H1 (cell line): ENCODE measurements around the gene ASCL5. TPM values are rescaled to one million over a fixed set of nuclear protein-coding genes. Genes with fewer than 3 reads are reported as not detected.

Source experiments
- CTCF ChIA-PET: fragments of 300-600 bp; sonication (Branson Sonifier 250); formaldehyde crosslinking; loops from one replicate; lab custom pipeline; 2021; ENCODE audit not compliant: partially characterized antibody; lab: Charles Lee
- POLR2A ChIA-PET: fragments of 300-600 bp; sonication (Branson Sonifier 250); formaldehyde crosslinking; loops from one replicate; lab custom pipeline; 2021; ENCODE audit warnings: inconsistent platforms; ENCODE audit not compliant: partially characterized antibody; lab: Charles Lee
- DNase-seq, 2 experiments: peaks; one replicate each; pipeline versions ENCODE4 v3.0.0 to v3.0.0-alpha.2; 2010 to 2022; ENCODE audit warnings: low spot score in 2 of 2, low read depth in 1 of 2, mixed read lengths in 1 of 2
- FAIRE-seq: peaks from 2 replicates; lab custom pipeline; 2011; peaks lifted over from hg19 to GRCh38; lab: Jason Lieb, UNC
- H2AFZ ChIP-seq: 2 replicates; pipeline ENCODE4 v1.8.1; 2012; ENCODE audit warnings: low read length, inconsistent platforms
- H2AK5ac ChIP-seq: 2 replicates; pipeline ENCODE4 v1.6.1; 2013; ENCODE audit warnings: low read depth, low read length
- H2BK120ac ChIP-seq: replicated peaks from 2 replicates; pipeline ENCODE3; 2013; ENCODE audit warnings: low read depth, low read length, inconsistent platforms
- H2BK12ac ChIP-seq: 2 replicates; pipeline ENCODE4 v1.6.1; 2013; ENCODE audit warnings: low read depth, low read length
- H2BK15ac ChIP-seq: 2 replicates; pipeline ENCODE4 v1.6.1; 2013; ENCODE audit warnings: low read length
- H2BK20ac ChIP-seq: 2 replicates; pipeline ENCODE4 v1.6.1; 2013; ENCODE audit warnings: low read length
- H2BK5ac ChIP-seq: 2 replicates; pipeline ENCODE4 v1.6.1; 2013; ENCODE audit warnings: low read depth, low read length
- H3K14ac ChIP-seq: 2 replicates; pipeline ENCODE4 v1.6.1; 2013; ENCODE audit warnings: inconsistent platforms; ENCODE audit not compliant: insufficient read length
- H3K18ac ChIP-seq: 2 replicates; pipeline ENCODE4 v1.6.1; 2013; ENCODE audit warnings: low read length; ENCODE audit errors: extremely low read depth
- H3K23ac ChIP-seq: 2 replicates; pipeline ENCODE4 v1.6.1; 2013; ENCODE audit warnings: inconsistent platforms; ENCODE audit not compliant: insufficient read length
- H3K23me2 ChIP-seq: 2 replicates; pipeline ENCODE4 v1.6.1; 2013; ENCODE audit warnings: low read depth, low read length
- H3K27ac ChIP-seq: 2 replicates; pipeline ENCODE4 v1.6.1; 2011; ENCODE audit warnings: low read depth, low read length, inconsistent platforms
- H3K27me3 ChIP-seq, 4 experiments: replicated peaks in 1 of 4; 1 replicate in 1 of 4; 2 replicates in 3 of 4; pipeline versions ENCODE4 v1.6.1 to v1.8.1; 2011 to 2013; ENCODE audit warnings: low read length in 3 of 4, mild to moderate bottlenecking in 3 of 4, inconsistent platforms in 2 of 4, mixed read lengths in 2 of 4, moderate library complexity in 1 of 4; ENCODE audit not compliant: control insufficient read depth in 3 of 4, insufficient read depth in 3 of 4; ENCODE audit errors: extremely low read depth in 1 of 4
- H3K36me3 ChIP-seq, 4 experiments: 2 replicates each; pipeline versions ENCODE4 v1.6.1 to v1.8.1; 2011 to 2013; ENCODE audit warnings: mild to moderate bottlenecking in 4 of 4, low read length in 3 of 4, moderate library complexity in 2 of 4, control low read depth in 1 of 4, inconsistent platforms in 1 of 4; ENCODE audit not compliant: insufficient read depth in 4 of 4, control insufficient read depth in 2 of 4
- H3K4ac ChIP-seq: replicated peaks from 2 replicates; pipeline ENCODE3; 2013; ENCODE audit warnings: low read length, low read depth, mixed read lengths, inconsistent platforms; ENCODE audit not compliant: insufficient read length
- H3K4me1 ChIP-seq, 4 experiments: replicated peaks in 1 of 4; 1 replicate in 1 of 4; 2 replicates in 3 of 4; pipeline versions ENCODE4 v1.6.1 to v1.8.1; 2011 to 2013; ENCODE audit warnings: low read length in 3 of 4, inconsistent platforms in 2 of 4, mixed read lengths in 1 of 4; ENCODE audit not compliant: insufficient read depth in 4 of 4, control insufficient read depth in 3 of 4
- H3K4me2 ChIP-seq, 2 experiments: 2 replicates each; pipeline versions ENCODE4 v1.6.1 to v1.8.1; 2011 to 2013; ENCODE audit warnings: low read depth in 2 of 2, low read length in 2 of 2, control low read depth in 1 of 2, inconsistent platforms in 1 of 2, mild to moderate bottlenecking in 1 of 2; ENCODE audit not compliant: insufficient read depth in 1 of 2
- H3K4me3 ChIP-seq, 4 experiments: fragments of 200-600, 300-600 bp in 1 of 4; sonication (generic), shearing (Covaris generic), sonication (Bioruptor Twin) in 1 of 4; 2 replicates each; pipeline versions ENCODE4 v1.5.1 to v1.8.1; 2011 to 2016; ENCODE audit warnings: low read length in 4 of 4, low read depth in 3 of 4, control low read depth in 2 of 4, inconsistent platforms in 2 of 4, mild to moderate bottlenecking in 2 of 4, mixed read lengths in 1 of 4, moderate library complexity in 1 of 4; ENCODE audit not compliant: insufficient read depth in 2 of 4; ENCODE audit errors: extremely low read depth in 1 of 4
- H3K56ac ChIP-seq: replicated peaks from 2 replicates; pipeline ENCODE3; 2013; ENCODE audit warnings: low read depth, mild to moderate bottlenecking, mixed read lengths, low read length, inconsistent platforms; ENCODE audit not compliant: insufficient read length
- H3K79me1 ChIP-seq: 2 replicates; pipeline ENCODE4 v1.6.1; 2013; ENCODE audit warnings: low read depth, low read length, control low read depth
- H3K79me2 ChIP-seq, 2 experiments: 2 replicates each; pipeline versions ENCODE4 v1.6.1 to v1.8.1; 2012 to 2013; ENCODE audit warnings: low read length in 2 of 2, mild to moderate bottlenecking in 2 of 2, inconsistent platforms in 1 of 2; ENCODE audit not compliant: insufficient read depth in 2 of 2, control insufficient read depth in 1 of 2
- H3K9ac ChIP-seq, 4 experiments: replicated peaks in 1 of 4; 1 replicate in 1 of 4; 2 replicates in 3 of 4; pipeline versions ENCODE4 v1.6.1 to v1.8.1; 2011 to 2013; ENCODE audit warnings: low read depth in 3 of 4, low read length in 3 of 4, control low read depth in 2 of 4, mild to moderate bottlenecking in 2 of 4, moderate library complexity in 2 of 4, inconsistent platforms in 1 of 4; ENCODE audit errors: extremely low read depth in 1 of 4
- H3K9me3 ChIP-seq, 2 experiments: 2 replicates each; pipeline versions ENCODE4 v1.6.1 to v1.8.1; 2012 to 2013; ENCODE audit warnings: mild to moderate bottlenecking in 2 of 2, moderate library complexity in 2 of 2, control low read depth in 1 of 2, inconsistent platforms in 1 of 2, low read depth in 1 of 2, low read length in 1 of 2, mixed read lengths in 1 of 2; ENCODE audit not compliant: insufficient read depth in 2 of 2
- H4K20me1 ChIP-seq, 2 experiments: replicated peaks in 1 of 2; 2 replicates each; pipeline versions ENCODE3 to v1.8.1; 2011 to 2013; ENCODE audit warnings: inconsistent platforms in 2 of 2, low read length in 2 of 2, mild to moderate bottlenecking in 1 of 2; ENCODE audit not compliant: insufficient read depth in 2 of 2, control insufficient read depth in 1 of 2
- H4K5ac ChIP-seq: 2 replicates; pipeline ENCODE4 v1.6.1; 2013; ENCODE audit warnings: low read length, low read depth, mixed read lengths, inconsistent platforms; ENCODE audit not compliant: insufficient read length
- H4K8ac ChIP-seq: 2 replicates; pipeline ENCODE4 v1.8.0; 2013; ENCODE audit warnings: mild to moderate bottlenecking, moderate library complexity, low read length, inconsistent platforms; ENCODE audit not compliant: insufficient read depth; ENCODE audit errors: extremely low read depth
- H4K91ac ChIP-seq: replicated peaks from 2 replicates; pipeline ENCODE3; 2013; ENCODE audit warnings: low read length, mixed read lengths, inconsistent platforms; ENCODE audit not compliant: insufficient read length
- CTCF ChIP-seq, 3 experiments: IDR thresholded peaks; 1 replicate in 2 of 3; 2 replicates in 1 of 3; pipeline versions ENCODE4 v1.5.1 to v1.6.1; 2011; ENCODE audit warnings: low read length in 3 of 3, mild to moderate bottlenecking in 3 of 3, inconsistent platforms in 2 of 3, low read depth in 1 of 3, moderate library complexity in 1 of 3; ENCODE audit not compliant: insufficient read depth in 1 of 3; ENCODE audit errors: control extremely low read depth in 1 of 3
- EP300 ChIP-seq, 2 experiments: IDR thresholded peaks; 1 replicate in 1 of 2; 2 replicates in 1 of 2; pipeline ENCODE4 v1.6.1; 2011 to 2012; ENCODE audit warnings: low read depth in 2 of 2, low read length in 2 of 2, mild to moderate bottlenecking in 2 of 2, borderline replicate concordance in 1 of 2, inconsistent platforms in 1 of 2, moderate library complexity in 1 of 2
- JUND ChIP-seq: IDR thresholded peaks from 2 replicates; pipeline ENCODE4 v1.6.1; 2011; ENCODE audit warnings: mild to moderate bottlenecking, improper control_type of control experiment, low read length
- KDM1A ChIP-seq: fragments of 200-600, 300-600 bp; sonication (generic); IDR thresholded peaks from 2 replicates; pipeline ENCODE4 v1.7.1; 2016; ENCODE audit warnings: mild to moderate bottlenecking, low read length, borderline replicate concordance
- RAD21 ChIP-seq, 2 experiments: IDR thresholded peaks in 1 of 2; conservative IDR thresholded peaks in 1 of 2; 2 replicates each; pipeline ENCODE4 v1.6.1; 2011; ENCODE audit warnings: low read depth in 2 of 2, low read length in 2 of 2, improper control_type of control experiment in 1 of 2, inconsistent platforms in 1 of 2, mild to moderate bottlenecking in 1 of 2, moderate library complexity in 1 of 2
- RFX5 ChIP-seq: IDR thresholded peaks from 2 replicates; pipeline ENCODE4 v1.6.1; 2011; ENCODE audit warnings: low read depth, low read length, improper control_type of control experiment, borderline replicate concordance
- SAP30 ChIP-seq: fragments of 300-600 bp; sonication (generic); IDR thresholded peaks from 2 replicates; pipeline ENCODE4 v1.7.1; 2012; ENCODE audit warnings: low read length, moderate library complexity, mild to moderate bottlenecking, inconsistent platforms; ENCODE audit not compliant: insufficient read depth, insufficient replicate concordance
- WGBS, 2 experiments: shearing (Covaris generic) in 1 of 2; methylation state at CpG; one replicate each; pipeline versions ENCODE4 v1.1.6 to v1.1.7; 2013 to 2015; ENCODE audit warnings: low lambda C conversion rate in 2 of 2, mixed read lengths in 2 of 2, inconsistent platforms in 1 of 2, low coverage in 1 of 2, missing lambda C conversion rate in 1 of 2; ENCODE audit not compliant: insufficient replicate concordance in 2 of 2, insufficient coverage in 1 of 2, insufficient read length in 1 of 2; ENCODE audit errors: extremely low coverage in 1 of 2, missing lambda C conversion rate in 1 of 2; 5-methylcytosine and 5-hydroxymethylcytosine counted together
- polyA plus RNA-seq, 7 experiments: library from polyadenylated mRNA; depleted of rRNA in 3 of 7; stranded (reverse) in 5 of 7; unstranded in 2 of 7; fragments of >200 nt in 5 of 7; fragments of 200-250 nt in 2 of 7; gene quantifications; 1 replicate in 5 of 7; 2 replicates in 1 of 7; 4 replicates in 1 of 7; pipeline versions ENCODE4 v1.2.1 to v1.2.3, GENCODE V29; 2011 to 2013; ENCODE audit warnings: missing spikeins in 2 of 7, mixed read lengths in 2 of 7
- total RNA-seq: library from RNA; stranded (reverse); fragmentation: NEBNext Ultra II Directional; extraction: Animal tissue kit (Norgen Biotek cat#: 25700); gene quantifications from 2 replicates; pipeline ENCODE4 v1.2.1, GENCODE V29; 2021

The ASCL5 gene
- total and polyA plus RNA-seq, 2 of the 8 experiments (the other 6 are each of a cell fraction or from before 2014, with no cell fraction given) = 0.29 to 0.41 TPM

GRCh38 chr1:201167041-201167991 is 40.3 kb upstream of the ASCL5 start:
- Histone ChIP-seq H3K23me2 (peaks cover 5% of the 10 kb centered on the region; the same call in 1 of the 2 replicates), H2AFZ (no peak overlapping the region), H3K79me1 (no peaks in the 10 kb centered on the region), H3K36me3 (no peaks in the 10 kb centered on the region), H3K23ac (no peak overlapping the region), H3K9ac (no peak overlapping the region), H2BK12ac (no peak overlapping the region), H4K5ac (no peak overlapping the region), H2BK15ac (no peak overlapping the region), H2AK5ac (no peak overlapping the region), H3K18ac (no peak overlapping the region), H4K20me1 (no peaks in the 10 kb centered on the region), H2BK20ac (no peak overlapping the region), H3K4me2 (no peak overlapping the region), H3K9me3 (no peaks in the 10 kb centered on the region), H3K4me1 (peaks cover 4 to 9% (median 6%) of the 10 kb centered on the region in 4 experiments; a peak in 6 of 7 replicates), H2BK5ac (no peak overlapping the region), H3K27ac (no peak overlapping the region), H3K4ac (no peak overlapping the region), H3K4me3 (no peak overlapping the region), H3K14ac (no peak overlapping the region), H4K8ac (no peak overlapping the region), H2BK120ac (no peak overlapping the region), H3K56ac (no peak overlapping the region), H4K91ac (no peak overlapping the region), H3K27me3 (peaks cover 0 to 6% (median 4%) of the 10 kb centered on the region in 4 experiments; a peak in 3 of 7 replicates), H3K79me2 (no peaks in the 10 kb centered on the region)
- ChIA-PET CTCF (interaction anchor here (0.8 to 3.4 kb wide), 6 partner anchors 17 to 195 kb away, joined by 3 to 14 read pairs (median 4); no protein-coding TSS in a partner anchor), POLR2A (interaction anchor here (1.2 to 7.1 kb wide), 3 partner anchors 13 to 16 kb away, joined by 3 to 105 read pairs (median 3); partner anchors contain the start of gene TMEM9)
- 94% methylated on average over 13 of the region's 13 CpGs; no CpG with 5 or more reads in 1 of the 2 experiments for WGBS, 2 experiments
- no peak for FAIRE-seq
- no peak for DNase-seq
- TF ChIP-seq KDM1A (no peak), RAD21 (IDR thresholded peaks at IDR 0.05 in 1 of 2, conservative IDR thresholded peaks at IDR 0.05 in 1 of 2; ENCODE audit: low read depth in 2 of 2, low read length in 2 of 2) (no peak), EP300 (IDR thresholded peaks at IDR 0.05; ENCODE audit: borderline replicate concordance in 1 of 2, low read depth in 2 of 2, low read length in 2 of 2) (no peak), JUND (no peak), RFX5 (no peak), CTCF (IDR thresholded peaks at IDR 0.05; ENCODE audit: control extremely low read depth in 1 of 3, insufficient read depth in 1 of 3, low read depth in 1 of 3, low read length in 3 of 3) (no peak), SAP30 (no peak)
